Heart right ventricle (tissue), 16 donors: ENCODE data around the gene LARP6. TPM values are rescaled to one million over a fixed set of nuclear protein-coding genes. Genes with fewer than 3 reads are reported as not detected.
A peak's percentile ranks its signal among the peaks of the same experiment; 100 is the strongest.

Experiments
- ATAC-seq, 8 donors: fragments of 200-7000 bp; cut with Tn5 transposase; one replicate each; pipeline ENCODE4 v1.9.1; 2020; ENCODE audit warnings: mild to moderate bottlenecking in 8 of 8, moderate library complexity in 8 of 8, moderate number of reproducible peaks in 1 of 8
- DNase-seq, 2 donors: peaks; one replicate each; pipeline ENCODE4 v3.0.0-alpha.2; 2020
- H3K27ac ChIP-seq, 10 donors: fragments of 200-600 bp; sonication (generic) in 2 of 10; one replicate each; pipeline versions ENCODE4 v1.5.0 to v1.8.0; 2020 to 2022; ENCODE audit warnings: mild to moderate bottlenecking in 3 of 10
- H3K27me3 ChIP-seq, 7 donors: fragments of 200-600 bp; one replicate each; pipeline ENCODE4 v1.8.0; 2021 to 2022; ENCODE audit warnings: mild to moderate bottlenecking in 2 of 7
- H3K36me3 ChIP-seq, 9 donors: fragments of 200-600 bp; sonication (generic) in 1 of 9; one replicate each; pipeline versions ENCODE4 v1.5.0 to v1.8.0; 2020 to 2022; ENCODE audit warnings: mild to moderate bottlenecking in 2 of 9
- H3K4me1 ChIP-seq, 9 donors: fragments of 200-600 bp; sonication (generic) in 1 of 9; one replicate each; pipeline versions ENCODE4 v1.5.0 to v1.8.0; 2020 to 2022; ENCODE audit warnings: mild to moderate bottlenecking in 4 of 9
- H3K4me3 ChIP-seq, 10 donors: fragments of 200-600 bp; sonication (generic) in 2 of 10; one replicate each; pipeline versions ENCODE4 v1.5.0 to v1.8.0; 2020 to 2022; ENCODE audit warnings: mild to moderate bottlenecking in 7 of 10, moderate library complexity in 2 of 10
- H3K9me3 ChIP-seq, 11 donors: fragments of 200-600 bp in 10 of 11; sonication (generic) in 2 of 11; one replicate each; pipeline versions ENCODE4 v1.5.0 to v1.8.0; 2013 to 2022; ENCODE audit warnings: mild to moderate bottlenecking in 2 of 11, control low read depth in 1 of 11, moderate library complexity in 1 of 11
- WGBS, 2 donors: extraction: QIAGEN DNeasy Blood & Tissue Kit; methylation state at CpG; one replicate each; pipeline ENCODE4 v1.1.7; 2013; ENCODE audit warnings: inconsistent platforms in 1 of 2; 5-methylcytosine and 5-hydroxymethylcytosine counted together
- intact Hi-C, 10 donors: fragments of 100-400 bp; cut with DNase I; formaldehyde crosslinking; loops; one replicate each; pipeline versions ENCODE4 v1.11.1 to v1.14.2; 2022
- polyA plus RNA-seq, 2 donors: library from polyadenylated mRNA; stranded (reverse); fragments of 200-250 nt; gene quantifications; one replicate each; pipeline ENCODE4 v1.2.3, GENCODE V29; 2013
- total RNA-seq, 10 donors: library from RNA; stranded (reverse); fragmentation: NEBNext Ultra II Directional in 3 of 10; extraction: Animal tissue kit (Norgen Biotek cat#: 25700) in 3 of 10; gene quantifications; one replicate each; pipeline versions ENCODE4 v1.2.1 to v1.2.4, GENCODE V29; 2021 to 2023
- TF ChIP-seq, protein P1 (sequence below), 9 donors: fragments of 200-600 bp; sonication (generic) in 2 of 9; IDR thresholded peaks; one replicate each; pipeline versions ENCODE4 v1.5.0 to v1.8.0; 2021 to 2022; ENCODE audit warnings: antibody characterized with exemption in 9 of 9, mild to moderate bottlenecking in 5 of 9, moderate library complexity in 1 of 9
- donor health status: Arrhythmogenic right ventricular cardiomyopathy.
- donor health status: ischemic (EF 13 %, LVEDD 7.1; RV severe dilation, severe dysfunction).
- donor health status: healthy with polysubstance abuse.
- donor health status: DM: no; HTN: yes; CAD: no.
- donor health status: DM: no; HTN: no; CAD: no.
- donor health status: ischemic (EF 25% LVEDD 6.9; RV normal size, moderate dysfunction).
- donor health status: ischemic (EF 25% LVEDD 5.7; RV mildly dilated, moderate dysfunction).
- donor health status: healthy.
- donor health status: DM: yes; HTN: yes; CAD: no.
- donor health status: Ischemic cardiomyopathy.
- donor health status: ischemic (EF 35%, LVEDD 5.7; RV mildly dilated, moderate dysfunction).
- donor health status: nonischemic (EF 11% LVEDD 7.7; RV severe dilation, severe dysfunction).
- donor health status: DM: yes; HTN: yes; CAD: no.
- donor health status: PGD.
- donor health status: ischemic (EF 29% LVEDD 5.4; RV normal size, mild dysfunction).
- donor health status: nonischemic (EF 23%, LVEDD 6.1; RV moderate dilation, normal function).

The LARP6 gene
- total and polyA plus RNA-seq, 12 donors: 22.8 to 86.2 (median 38.9) TPM

DNA sequence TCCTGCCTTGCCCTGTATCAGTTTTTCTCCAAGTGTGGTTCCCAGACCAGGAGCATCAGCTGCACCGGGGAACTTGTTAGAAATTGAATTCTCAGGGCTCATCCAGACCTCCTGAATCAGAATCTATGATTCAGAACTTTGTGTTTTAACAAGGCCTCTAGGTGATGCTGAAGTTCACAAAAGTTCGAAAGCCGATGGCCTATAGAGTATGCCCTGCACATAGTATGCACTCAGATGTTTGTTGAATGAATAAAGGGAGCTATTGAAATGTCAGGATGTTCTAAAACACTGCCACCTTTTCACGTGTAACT lies 664 bp upstream of the LARP6 start:
- ATAC-seq (peak in 7 of 8 donors; percentile 1 to 22 (median 13)), DNase-seq (no peak)
- Histone ChIP-seq H3K27ac (peak overlapping the region; percentile 86 to 97 (median 95)), H3K27me3 (peaks cover 0 to 51% (median 0%) of the 10 kb centered on the region in 7 donors), H3K4me1 (peaks cover 0 to 61% (median 32%) of the 10 kb centered on the region in 9 donors), H3K9me3 (no peaks in the 10 kb centered on the region), H3K36me3 (peaks cover 0 to 21% (median 10%) of the 10 kb centered on the region in 9 donors), H3K4me3 (peak overlapping the region; percentile 50 to 89 (median 82))
- 49 to 50% methylated on average over 4 of the region's 4 CpGs for WGBS, 2 donors
- TF ChIP-seq, protein P1, sequence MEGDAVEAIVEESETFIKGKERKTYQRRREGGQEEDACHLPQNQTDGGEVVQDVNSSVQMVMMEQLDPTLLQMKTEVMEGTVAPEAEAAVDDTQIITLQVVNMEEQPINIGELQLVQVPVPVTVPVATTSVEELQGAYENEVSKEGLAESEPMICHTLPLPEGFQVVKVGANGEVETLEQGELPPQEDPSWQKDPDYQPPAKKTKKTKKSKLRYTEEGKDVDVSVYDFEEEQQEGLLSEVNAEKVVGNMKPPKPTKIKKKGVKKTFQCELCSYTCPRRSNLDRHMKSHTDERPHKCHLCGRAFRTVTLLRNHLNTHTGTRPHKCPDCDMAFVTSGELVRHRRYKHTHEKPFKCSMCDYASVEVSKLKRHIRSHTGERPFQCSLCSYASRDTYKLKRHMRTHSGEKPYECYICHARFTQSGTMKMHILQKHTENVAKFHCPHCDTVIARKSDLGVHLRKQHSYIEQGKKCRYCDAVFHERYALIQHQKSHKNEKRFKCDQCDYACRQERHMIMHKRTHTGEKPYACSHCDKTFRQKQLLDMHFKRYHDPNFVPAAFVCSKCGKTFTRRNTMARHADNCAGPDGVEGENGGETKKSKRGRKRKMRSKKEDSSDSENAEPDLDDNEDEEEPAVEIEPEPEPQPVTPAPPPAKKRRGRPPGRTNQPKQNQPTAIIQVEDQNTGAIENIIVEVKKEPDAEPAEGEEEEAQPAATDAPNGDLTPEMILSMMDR (IDR thresholded peaks at IDR 0.05): peak in 5 of 9 donors; percentile 16 to 40 (median 35)
- intact Hi-C loops: no loop called here

DNA sequence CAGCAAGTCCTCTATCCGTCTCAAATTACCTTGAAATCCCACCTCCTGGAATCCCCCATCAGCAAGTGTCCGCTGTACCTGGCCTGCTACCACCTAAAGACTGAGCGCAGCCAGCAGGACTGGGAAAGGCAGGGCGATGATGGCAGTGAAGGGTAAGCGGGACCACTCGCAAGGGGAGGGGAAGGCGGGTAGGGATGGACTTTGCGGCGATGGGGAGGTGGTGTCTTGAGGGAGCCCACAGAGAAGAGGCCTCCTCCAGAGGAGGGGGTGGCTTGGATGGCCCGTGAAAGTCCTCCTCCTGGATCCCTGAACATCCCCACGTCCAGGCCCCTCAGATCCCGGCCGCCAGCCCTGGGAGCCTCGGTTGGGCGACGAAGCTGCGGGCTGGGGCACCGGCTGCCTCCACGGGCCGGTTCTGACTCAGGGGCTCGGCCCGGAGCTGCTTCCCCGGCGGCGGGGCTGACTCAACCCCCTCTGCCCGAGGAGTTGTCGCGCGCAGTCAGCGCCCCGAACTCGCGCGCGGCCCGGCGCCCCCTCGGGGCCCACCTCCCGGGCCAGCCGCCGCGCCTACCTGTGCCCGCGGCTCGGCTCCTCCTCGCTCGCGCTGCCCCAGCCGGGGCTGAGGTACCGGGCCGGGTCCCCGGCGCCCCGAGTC lies 512 bp downstream of the LARP6 start:
- Histone ChIP-seq H3K4me1 (peaks cover 0 to 61% (median 32%) of the 10 kb centered on the region in 9 donors), H3K9me3 (no peaks in the 10 kb centered on the region), H3K36me3 (peaks cover 0 to 30% (median 10%) of the 10 kb centered on the region in 9 donors), H3K4me3 (peak overlapping the region; percentile 66 to 89 (median 82)), H3K27me3 (peaks cover 0 to 51% (median 0%) of the 10 kb centered on the region in 7 donors), H3K27ac (peak overlapping the region; percentile 86 to 97 (median 95))
- ATAC-seq (peak; percentile 22 to 56 (median 33)), DNase-seq (peak in 1 of 2 donors; percentile 39)
- intact Hi-C loops: no loop called here
- WGBS, 2 donors: 1 to 2% methylated on average over 53 to 54 of the region's 54 CpGs
- TF ChIP-seq, protein P1 (IDR thresholded peaks at IDR 0.05): no peak

DNA sequence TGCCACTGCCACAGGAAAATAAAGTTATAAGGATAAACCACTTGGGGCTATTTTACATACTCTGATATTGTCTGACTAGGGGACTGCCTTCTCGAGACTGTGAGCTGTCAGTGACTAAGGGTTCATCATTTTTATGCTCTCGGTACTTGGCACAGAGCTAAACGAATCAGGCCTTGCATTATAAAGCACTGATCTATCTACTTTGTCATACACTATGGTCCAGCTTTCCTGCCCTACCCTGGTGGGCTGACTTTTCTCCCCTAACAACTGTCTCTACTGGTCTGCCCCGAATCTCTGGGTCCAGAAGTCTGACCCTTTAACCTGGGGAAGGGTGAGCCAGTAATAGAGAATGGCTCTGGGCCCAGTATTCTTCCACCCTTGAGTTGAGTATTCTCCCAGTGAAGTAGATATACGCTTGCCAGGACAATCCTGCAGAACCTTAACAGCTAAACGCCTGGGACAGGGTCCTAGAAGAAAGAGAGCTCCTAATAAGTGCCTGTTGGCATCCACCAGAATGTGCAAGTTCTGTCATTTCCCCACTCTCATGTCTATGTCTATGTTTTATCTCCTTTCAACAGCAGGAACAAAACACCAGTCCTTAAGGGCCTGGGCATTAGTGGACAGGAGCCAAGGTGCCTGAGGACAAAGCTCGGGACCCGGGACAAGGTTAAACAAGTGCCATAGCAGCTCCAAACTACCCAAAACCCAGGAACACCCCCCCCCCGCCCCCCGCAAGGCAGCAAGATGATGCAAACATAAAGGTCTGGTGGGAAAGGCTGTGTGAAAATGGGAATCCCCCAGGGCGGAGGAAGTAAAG lies 1.2 kb downstream of the LARP6 start:
- Histone ChIP-seq H3K27ac (peak overlapping the region; percentile 86 to 97 (median 95)), H3K4me3 (peak overlapping the region; percentile 66 to 89 (median 82)), H3K27me3 (peaks cover 0 to 51% (median 0%) of the 10 kb centered on the region in 7 donors), H3K36me3 (peaks cover 0 to 32% (median 10%) of the 10 kb centered on the region in 9 donors), H3K4me1 (peaks cover 0 to 54% (median 32%) of the 10 kb centered on the region in 9 donors), H3K9me3 (no peaks in the 10 kb centered on the region)
- intact Hi-C loops: no loop called here
- DNase-seq (no peak), ATAC-seq (peak in 6 of 8 donors; percentile 14 to 76 (median 32))
- TF ChIP-seq, protein P1 (IDR thresholded peaks at IDR 0.05): no peak
- 23 to 29% methylated on average over 11 of the region's 11 CpGs for WGBS, 2 donors

DNA sequence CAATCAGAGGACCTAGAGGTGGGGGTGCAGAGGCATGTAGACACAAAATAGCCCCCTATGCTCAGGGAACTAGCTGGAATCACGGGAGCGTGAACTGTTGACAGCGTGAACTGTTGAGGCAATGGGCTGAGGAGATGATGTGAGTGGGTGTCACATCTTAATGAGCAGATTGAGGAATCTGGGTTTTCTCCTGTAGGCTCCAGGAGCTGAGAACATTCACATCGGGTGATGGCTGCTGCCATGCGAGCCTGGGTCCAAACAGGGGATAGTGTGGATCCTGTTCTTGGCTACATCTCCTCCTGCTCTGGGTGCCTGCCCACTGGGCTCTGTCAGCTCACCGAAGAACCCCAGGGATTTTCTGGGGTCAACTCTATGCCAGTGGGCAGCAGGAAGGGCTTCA lies 2.1 kb downstream of the LARP6 start:
- ATAC-seq: no peak
- WGBS, 2 donors: 79 to 81% methylated on average over 6 of the region's 6 CpGs
- peak overlapping the region in 8 of 10 donors; percentile 66 to 89 (median 82) for H3K4me3 ChIP-seq

More for the DNA sequence above, 2.1 kb downstream of the LARP6 start:
- H3K36me3 ChIP-seq: peaks cover 0 to 32% (median 10%) of the 10 kb centered on the region in 9 donors
- no peaks in the 10 kb centered on the region for H3K9me3 ChIP-seq
- intact Hi-C loops: no loop called here
- H3K4me1 ChIP-seq: peaks cover 0 to 46% (median 27%) of the 10 kb centered on the region in 9 donors
- peak overlapping the region in 9 of 10 donors; percentile 91 to 97 (median 95) for H3K27ac ChIP-seq
- H3K27me3 ChIP-seq: peaks cover 0 to 51% (median 0%) of the 10 kb centered on the region in 7 donors
- no peak for DNase-seq
- TF ChIP-seq, protein P1 (IDR thresholded peaks at IDR 0.05): no peak
